ENCODE measurements around the gene PROB1.
"Not testable (repeated sequence)": the region's sequence is repeated elsewhere in the genome, so short reads cannot be mapped to it uniquely, and the experiment has no call there.

Gene PROB1

DNA sequence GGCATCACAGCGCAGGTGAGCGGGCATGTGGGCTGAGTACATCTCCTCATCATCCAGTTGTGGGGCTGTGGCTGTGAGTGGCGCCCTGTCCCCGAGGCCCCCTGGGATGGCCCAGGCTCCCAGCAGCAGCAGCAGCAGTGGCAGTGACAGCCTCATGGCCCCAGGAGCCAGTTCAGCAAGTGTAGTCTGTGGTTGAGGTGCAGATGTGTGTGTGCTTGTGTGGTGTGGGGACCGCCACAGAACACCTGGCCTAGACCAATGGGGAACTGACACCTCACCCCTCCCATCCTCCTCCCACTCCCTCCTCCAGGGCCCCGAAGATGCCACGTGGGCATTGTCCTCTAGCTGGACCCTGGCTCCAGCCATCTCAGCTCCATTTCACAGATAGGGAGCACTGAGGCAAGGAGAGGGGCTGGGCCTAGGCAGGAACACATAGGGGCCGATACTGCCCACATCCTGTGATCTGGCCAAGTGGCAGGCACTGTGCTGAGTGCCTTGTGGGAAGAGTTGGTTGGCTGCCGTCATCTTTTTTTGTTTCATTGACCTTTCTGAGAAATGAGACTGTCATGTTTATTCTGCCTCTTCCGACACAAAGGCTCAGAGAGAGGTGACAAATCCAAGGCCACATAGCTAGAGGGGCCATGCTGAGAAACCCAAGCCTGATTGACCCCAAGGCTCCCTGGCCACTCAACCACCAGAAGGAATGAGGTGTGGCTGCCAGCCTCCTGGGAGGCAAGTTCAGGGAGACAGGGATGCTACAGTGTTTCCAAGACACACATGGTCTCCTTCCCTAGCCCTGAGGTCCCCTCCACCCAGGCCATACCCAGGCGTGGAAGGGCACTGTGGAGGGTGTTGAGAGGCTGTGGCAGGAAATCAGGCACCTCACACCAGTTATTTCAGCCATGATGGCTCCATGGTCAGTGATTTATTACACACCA, 4.9 kb downstream of the PROB1 start, which contains the start of gene MZB1:
Gene MZB1 (minus strand): TSS at position 213 of the 938 bp plus-strand sequence. CDS start 57 bp downstream, at position 156.
- Histone ChIP-seq H3K36me3 (ENCODE audit: control insufficient read depth, low read depth, low read length) (no peaks in the 10 kb centered on the region), H3K27ac (ENCODE audit: low read length) (no peak within 1 kb of the TSS), H3K4me1 (ENCODE audit: control insufficient read depth, low read depth, low read length) (peaks cover 8% of the 10 kb centered on the region), H3K4me3 (ENCODE audit: low read length) (no peak within 1 kb of the TSS), H3K9ac (ENCODE audit: low read length) (no peak within 1 kb of the TSS), H3K27me3 (ENCODE audit: control insufficient read depth, insufficient read depth, low read length) (peaks cover 32% of the 10 kb centered on the region), H3K9me3 (ENCODE audit: control insufficient read depth, low read depth, low read length) (no peaks in the 10 kb centered on the region)

DNA sequence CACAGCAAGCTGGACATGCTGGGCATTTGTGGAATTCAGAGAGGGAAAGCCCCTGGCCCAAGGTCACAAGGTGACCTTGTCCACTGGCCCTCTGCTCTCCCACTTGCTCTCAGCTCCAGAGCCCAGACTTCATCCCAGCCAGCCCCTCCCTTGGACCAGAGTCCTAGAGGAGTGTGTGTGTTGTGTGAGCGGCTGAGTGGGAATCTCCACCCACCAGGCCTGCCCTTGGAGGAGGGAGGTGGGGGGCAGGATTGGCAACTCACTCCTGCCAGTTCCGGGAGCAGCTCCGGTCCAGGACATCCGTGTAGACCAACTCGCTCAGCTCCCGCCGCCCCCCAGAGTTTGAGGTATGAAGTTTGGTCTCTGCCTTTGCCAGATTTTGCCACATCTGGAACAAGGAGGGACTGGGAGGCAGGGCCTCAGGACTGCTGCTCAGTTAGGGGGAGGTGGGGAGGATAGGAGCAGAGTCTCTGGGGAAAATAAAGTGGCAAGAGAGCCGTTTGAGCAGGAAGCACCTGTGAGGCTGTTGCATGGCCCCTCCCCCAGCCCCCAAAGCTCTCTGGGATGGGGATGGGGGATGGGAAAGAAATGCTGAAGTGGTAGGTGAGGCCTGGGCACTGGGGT, 6.6 kb downstream of the PROB1 start:
- Histone ChIP-seq H3K4me3 (ENCODE audit: low read length) (peak overlapping the region; percentile 6), H3K27ac (ENCODE audit: low read length) (no peak overlapping the region), H3K9me3 (ENCODE audit: control insufficient read depth, low read depth, low read length) (no peaks in the 10 kb centered on the region), H3K27me3 (ENCODE audit: control insufficient read depth, insufficient read depth, low read length) (peaks cover 15% of the 10 kb centered on the region), H3K4me1 (ENCODE audit: control insufficient read depth, low read depth, low read length) (peaks cover 8% of the 10 kb centered on the region), H3K9ac (ENCODE audit: low read length) (no peak overlapping the region), H3K36me3 (ENCODE audit: control insufficient read depth, low read depth, low read length) (no peaks in the 10 kb centered on the region)

DNA sequence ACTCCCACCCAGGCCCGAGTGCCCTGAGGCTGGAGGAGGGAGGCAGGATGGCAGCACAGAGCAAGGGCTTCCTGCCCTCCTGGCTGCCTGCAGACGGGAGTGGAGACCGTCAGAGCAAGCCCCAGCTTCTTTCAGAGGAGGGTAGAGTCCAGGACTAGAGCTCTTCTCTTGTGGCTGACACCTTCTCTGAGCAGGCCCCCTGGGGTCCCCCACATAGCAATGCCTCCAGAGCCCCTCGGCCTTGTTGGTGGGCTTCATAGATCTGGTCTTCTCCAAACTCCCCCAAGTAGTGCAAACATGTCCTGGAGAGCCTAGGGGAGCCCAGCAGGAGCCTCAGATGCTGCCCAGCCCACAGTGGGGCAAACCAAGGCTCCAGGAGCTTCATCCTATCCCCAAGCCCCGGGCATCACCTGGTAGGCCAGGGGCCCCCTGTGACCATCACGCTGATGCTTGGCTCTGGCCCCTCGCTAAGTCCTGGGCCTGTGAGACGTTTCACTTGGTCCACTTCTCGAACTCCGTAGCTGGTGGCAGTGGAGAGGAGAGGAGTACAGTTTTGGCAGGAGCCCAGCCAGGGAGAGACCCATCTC, 7.2 kb downstream of the PROB1 start:
- Histone ChIP-seq H3K27ac (ENCODE audit: low read length) (no peak overlapping the region), H3K4me3 (ENCODE audit: low read length) (no peak overlapping the region), H3K4me1 (ENCODE audit: control insufficient read depth, low read depth, low read length) (peaks cover 8% of the 10 kb centered on the region), H3K9me3 (ENCODE audit: control insufficient read depth, low read depth, low read length) (no peaks in the 10 kb centered on the region), H3K36me3 (ENCODE audit: control insufficient read depth, low read depth, low read length) (no peaks in the 10 kb centered on the region), H3K9ac (ENCODE audit: low read length) (no peak overlapping the region), H3K27me3 (ENCODE audit: control insufficient read depth, insufficient read depth, low read length) (peaks cover 9% of the 10 kb centered on the region)

DNA sequence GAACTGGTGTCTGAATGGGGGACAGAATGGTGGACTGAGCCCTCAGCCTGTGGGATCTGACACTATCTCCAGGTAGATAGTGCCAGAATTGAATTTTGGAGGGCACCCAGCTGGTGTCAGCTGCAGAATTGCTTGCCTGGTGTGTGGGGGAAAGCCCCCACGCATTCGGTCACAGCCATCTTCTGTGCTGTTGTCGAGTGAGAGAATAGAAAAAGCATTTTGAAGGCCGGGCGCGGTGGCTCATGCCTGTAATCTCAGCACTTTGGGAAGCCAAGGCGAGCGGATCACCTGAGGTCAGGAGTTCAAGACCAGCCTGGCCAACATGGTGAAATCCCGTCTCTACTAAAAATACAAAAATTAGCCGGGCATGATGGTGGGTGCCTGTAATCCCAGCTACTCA, 7.9 kb downstream of the PROB1 start:
- not testable (repeated sequence) for H3K4me1 ChIP-seq (ENCODE audit: control insufficient read depth, low read depth, low read length); H3K27ac ChIP-seq (ENCODE audit: low read length); H3K9me3 ChIP-seq (ENCODE audit: control insufficient read depth, low read depth, low read length); H3K27me3 ChIP-seq (ENCODE audit: control insufficient read depth, insufficient read depth, low read length); H3K36me3 ChIP-seq (ENCODE audit: control insufficient read depth, low read depth, low read length); H3K9ac ChIP-seq (ENCODE audit: low read length); H3K4me3 ChIP-seq (ENCODE audit: low read length)

DNA sequence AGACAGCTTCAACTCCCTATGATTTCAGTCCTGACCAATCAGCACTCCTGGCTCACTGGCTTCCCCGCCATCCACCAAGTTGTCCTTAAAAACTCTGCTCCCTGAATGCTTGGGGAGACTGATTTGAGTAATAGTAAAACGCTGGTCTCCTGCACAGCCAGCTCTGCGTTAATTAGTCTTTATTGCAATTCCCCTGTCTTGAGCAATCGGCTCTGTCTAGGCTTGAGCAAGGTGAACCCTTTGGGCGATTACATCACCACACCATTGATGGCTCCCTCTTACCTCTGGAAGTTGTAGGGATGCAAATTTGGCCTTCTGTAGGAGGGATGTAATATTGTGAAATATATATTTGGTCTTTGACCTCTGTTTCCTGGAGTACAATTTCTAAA, 8.9 kb downstream of the PROB1 start:
- no peak overlapping the region for H3K27ac ChIP-seq (ENCODE audit: low read length)
- H3K4me3 ChIP-seq (ENCODE audit: low read length): no peak overlapping the region
- no peaks in the 10 kb centered on the region for H3K36me3 ChIP-seq (ENCODE audit: control insufficient read depth, low read depth, low read length)
- H3K9ac ChIP-seq (ENCODE audit: low read length): no peak overlapping the region
- H3K9me3 ChIP-seq (ENCODE audit: control insufficient read depth, low read depth, low read length): no peaks in the 10 kb centered on the region
- H3K4me1 ChIP-seq (ENCODE audit: control insufficient read depth, low read depth, low read length): peaks cover 8% of the 10 kb centered on the region
- H3K27me3 ChIP-seq (ENCODE audit: control insufficient read depth, insufficient read depth, low read length): no peaks in the 10 kb centered on the region

DNA sequence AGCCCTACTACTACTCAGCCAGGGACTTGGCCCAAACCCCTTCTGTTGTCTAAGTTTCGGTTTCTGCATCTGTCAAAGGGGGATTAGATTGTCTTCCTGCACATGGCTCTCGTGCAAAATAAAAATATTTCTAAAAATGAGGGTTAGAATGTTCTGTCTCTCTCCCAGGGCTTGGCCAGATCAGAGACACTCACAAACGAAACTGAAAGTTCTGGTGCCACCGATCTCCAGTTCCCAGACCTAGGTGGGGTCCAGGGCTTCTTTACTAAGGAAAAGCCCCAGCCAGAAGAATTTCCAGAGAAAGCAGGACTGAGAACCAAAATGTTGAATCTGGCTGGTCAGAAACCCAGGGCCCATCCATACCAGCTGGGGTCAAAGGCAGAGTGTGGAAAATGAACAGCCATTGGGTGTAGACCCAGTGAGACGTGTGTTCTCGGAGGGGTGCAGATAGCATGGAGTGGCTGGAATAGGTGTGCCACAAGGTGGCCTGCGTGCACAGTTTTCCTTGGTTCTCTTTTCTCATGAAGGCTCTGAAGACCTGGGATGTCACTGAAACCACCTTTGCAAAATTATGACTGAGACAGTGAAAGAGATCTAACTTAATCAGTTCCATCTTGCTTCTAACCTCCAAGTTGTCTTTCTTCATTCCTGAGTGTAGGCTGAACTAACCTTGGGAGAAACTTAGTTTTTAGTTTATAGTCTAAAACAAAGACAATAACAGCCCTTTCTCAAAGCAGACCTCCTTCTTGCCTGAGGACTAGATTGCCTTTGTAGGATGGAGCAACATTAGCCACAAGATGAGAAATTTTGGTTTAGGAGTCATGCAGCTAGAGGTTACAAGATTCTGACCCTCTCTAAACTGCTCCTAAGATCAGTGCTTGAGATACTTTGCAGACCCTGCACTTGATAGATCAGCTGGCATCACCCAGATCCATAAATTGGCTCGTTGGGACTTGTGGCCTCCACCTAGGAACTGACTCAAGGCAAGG, 9.5 kb downstream of the PROB1 start:
- Histone ChIP-seq H3K36me3 (ENCODE audit: control insufficient read depth, low read depth, low read length) (no peaks in the 10 kb centered on the region), H3K27me3 (ENCODE audit: control insufficient read depth, insufficient read depth, low read length) (no peaks in the 10 kb centered on the region), H3K4me1 (ENCODE audit: control insufficient read depth, low read depth, low read length) (peaks cover 8% of the 10 kb centered on the region), H3K9ac (ENCODE audit: low read length) (no peak overlapping the region), H3K27ac (ENCODE audit: low read length) (no peak overlapping the region), H3K9me3 (ENCODE audit: control insufficient read depth, low read depth, low read length) (no peaks in the 10 kb centered on the region), H3K4me3 (ENCODE audit: low read length) (no peak overlapping the region)

DNA sequence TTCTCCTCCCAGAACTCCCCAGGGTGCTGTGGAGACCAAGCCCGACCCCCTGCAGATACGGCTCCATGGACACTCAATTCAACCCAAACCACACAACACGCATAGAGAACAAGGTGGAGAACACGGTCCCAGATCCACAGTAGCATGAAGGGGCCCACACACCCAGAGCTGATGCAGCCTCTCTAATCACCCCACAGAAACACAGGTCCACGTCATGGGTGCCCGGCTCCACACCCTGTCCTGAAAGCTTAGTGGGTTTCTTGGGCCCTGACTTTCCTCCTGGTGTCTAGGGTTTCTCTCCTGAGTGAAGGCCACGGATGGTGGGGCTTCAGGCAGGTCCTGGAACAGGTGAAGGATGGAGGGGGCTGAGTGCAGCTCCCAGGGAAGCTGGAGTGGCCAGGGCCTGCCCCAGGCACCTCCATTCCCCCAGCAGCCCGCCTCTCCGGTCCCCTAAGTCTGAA, 10.3 kb downstream of the PROB1 start:
- Histone ChIP-seq H3K36me3 (ENCODE audit: control insufficient read depth, low read depth, low read length) (no peaks in the 10 kb centered on the region), H3K9ac (ENCODE audit: low read length) (no peak overlapping the region), H3K9me3 (ENCODE audit: control insufficient read depth, low read depth, low read length) (no peaks in the 10 kb centered on the region), H3K4me1 (ENCODE audit: control insufficient read depth, low read depth, low read length) (peaks cover 8% of the 10 kb centered on the region), H3K4me3 (ENCODE audit: low read length) (no peak overlapping the region), H3K27me3 (ENCODE audit: control insufficient read depth, insufficient read depth, low read length) (no peaks in the 10 kb centered on the region), H3K27ac (ENCODE audit: low read length) (no peak overlapping the region)

DNA sequence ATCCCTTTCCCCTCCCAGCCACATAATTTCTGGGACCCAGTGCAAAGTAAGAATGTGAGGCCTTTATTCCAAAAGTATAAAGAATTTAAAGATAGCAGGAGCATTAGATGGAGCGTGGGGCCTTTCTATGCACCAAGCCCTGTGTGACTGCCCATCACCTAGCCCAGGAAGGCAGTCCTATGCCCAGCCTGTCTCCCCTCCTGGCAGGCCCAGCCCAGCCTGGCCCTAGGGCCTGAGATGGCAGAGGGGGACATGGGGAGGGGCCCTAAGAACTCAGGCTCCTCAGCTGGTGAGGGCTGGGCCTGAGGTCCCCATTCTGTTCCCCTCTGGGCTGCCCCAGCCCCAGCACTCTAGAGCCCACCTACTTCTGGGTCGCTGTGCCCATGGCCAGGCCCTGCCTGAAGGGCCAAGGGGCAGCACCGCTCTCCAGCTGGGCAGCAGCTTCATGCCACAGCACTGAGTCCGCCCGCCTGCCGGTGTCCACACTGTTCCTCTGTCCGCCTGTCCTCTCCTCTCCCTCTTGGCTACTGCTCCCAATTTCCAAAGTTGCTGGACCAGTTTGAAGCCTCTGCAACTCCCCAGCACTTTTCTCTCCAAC, 10.8 kb downstream of the PROB1 start:
- Histone ChIP-seq H3K4me3 (ENCODE audit: low read length) (no peak overlapping the region), H3K27ac (ENCODE audit: low read length) (no peak overlapping the region), H3K27me3 (ENCODE audit: control insufficient read depth, insufficient read depth, low read length) (no peaks in the 10 kb centered on the region), H3K36me3 (ENCODE audit: control insufficient read depth, low read depth, low read length) (no peaks in the 10 kb centered on the region), H3K4me1 (ENCODE audit: control insufficient read depth, low read depth, low read length) (peaks cover 8% of the 10 kb centered on the region), H3K9ac (ENCODE audit: low read length) (no peak overlapping the region), H3K9me3 (ENCODE audit: control insufficient read depth, low read depth, low read length) (no peaks in the 10 kb centered on the region)

DNA sequence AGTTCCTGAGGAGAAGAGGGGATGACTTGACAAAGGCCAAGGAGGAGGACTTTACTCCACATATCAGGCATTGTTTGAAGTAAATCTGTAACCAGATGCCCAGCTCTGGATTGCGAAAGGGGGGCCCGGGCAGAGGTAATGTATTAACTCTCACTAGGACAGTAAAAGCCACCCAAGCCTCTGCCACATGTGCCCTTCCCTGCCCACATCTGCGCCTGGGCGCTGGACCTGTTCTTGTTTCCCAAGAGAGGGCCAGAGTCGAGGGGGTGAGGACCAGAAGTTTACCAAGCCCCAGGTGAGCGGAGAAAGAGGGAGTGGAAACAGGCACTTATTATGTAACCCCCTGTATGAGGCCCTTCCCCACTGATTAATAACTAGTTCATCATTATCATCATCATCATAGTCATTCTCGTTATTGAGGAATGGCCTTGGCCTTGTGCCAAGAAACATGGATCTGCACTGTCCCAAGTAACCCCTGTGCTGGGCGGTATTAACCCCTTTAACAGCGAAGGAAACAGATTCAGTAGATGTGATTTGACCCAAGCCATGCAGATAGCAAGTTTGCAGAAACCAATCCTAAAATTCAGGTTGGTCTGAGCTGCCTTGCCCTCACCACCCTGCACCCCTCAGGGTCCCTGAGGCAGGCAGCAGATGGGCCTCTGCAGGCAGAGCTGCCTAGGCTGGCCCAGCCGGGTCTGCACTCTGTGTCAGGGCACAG, 11.5 kb downstream of the PROB1 start, which contains the start of gene SLC23A1:
Gene SLC23A1 (minus strand): TSS at position 23 of the 718 bp plus-strand sequence. CDS start 44 bp downstream, outside the sequence.
- Histone ChIP-seq H3K36me3 (ENCODE audit: control insufficient read depth, low read depth, low read length) (no peaks in the 10 kb centered on the region), H3K9me3 (ENCODE audit: control insufficient read depth, low read depth, low read length) (no peaks in the 10 kb centered on the region), H3K27me3 (ENCODE audit: control insufficient read depth, insufficient read depth, low read length) (no peaks in the 10 kb centered on the region), H3K9ac (ENCODE audit: low read length) (no peak within 1 kb of the TSS), H3K4me3 (ENCODE audit: low read length) (no peak within 1 kb of the TSS), H3K27ac (ENCODE audit: low read length) (no peak within 1 kb of the TSS), H3K4me1 (ENCODE audit: control insufficient read depth, low read depth, low read length) (peaks cover 12% of the 10 kb centered on the region)

DNA sequence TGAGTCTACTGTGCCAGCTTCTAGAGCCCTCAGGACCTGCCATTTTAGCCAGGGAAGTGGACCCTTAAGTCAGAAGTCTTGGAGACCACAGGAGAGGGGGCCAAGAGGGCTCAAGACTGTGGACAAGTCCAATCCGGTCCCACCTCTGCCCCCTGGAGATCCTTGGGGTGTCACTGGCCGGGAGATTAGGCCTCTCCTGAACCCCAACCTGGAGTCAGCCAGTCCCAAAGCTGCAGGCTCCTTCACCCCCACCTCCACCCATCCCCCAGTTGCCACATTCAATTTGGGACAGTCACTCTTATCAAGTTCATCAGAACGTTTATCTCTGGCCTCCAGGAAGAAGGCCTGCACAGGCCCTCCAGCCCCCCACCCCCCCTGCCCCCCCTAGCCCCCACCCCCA, 12.1 kb downstream of the PROB1 start:
- H3K36me3 ChIP-seq (ENCODE audit: control insufficient read depth, low read depth, low read length): no peaks in the 10 kb centered on the region
- no peak overlapping the region for H3K27ac ChIP-seq (ENCODE audit: low read length)
- H3K9ac ChIP-seq (ENCODE audit: low read length): no peak overlapping the region
- H3K9me3 ChIP-seq (ENCODE audit: control insufficient read depth, low read depth, low read length): no peaks in the 10 kb centered on the region
- no peaks in the 10 kb centered on the region for H3K27me3 ChIP-seq (ENCODE audit: control insufficient read depth, insufficient read depth, low read length)
- H3K4me3 ChIP-seq (ENCODE audit: low read length): no peak overlapping the region
- H3K4me1 ChIP-seq (ENCODE audit: control insufficient read depth, low read depth, low read length): peaks cover 6% of the 10 kb centered on the region
